Adrenal gland (tissue), 12 donors: ENCODE results near the gene CFAP57. TPM values are rescaled to one million over a fixed set of nuclear protein-coding genes. Genes with fewer than 3 reads are reported as not detected.

Experiments
- DNase-seq, 7 donors: peaks; one replicate each; pipeline ENCODE4 v3.0.0-alpha.2; 2019 to 2020
- H3K27ac ChIP-seq, 5 donors: fragments of 200-600 bp; sonication (generic) in 4 of 5; 1 replicate in 3 of 5; 2 replicates in 2 of 5; pipeline versions ENCODE4 v1.5.1 to v1.8.0; 2016 to 2020; ENCODE audit warnings: mild to moderate bottlenecking in 1 of 5
- H3K27me3 ChIP-seq: fragments of 200-600 bp; 2 replicates; pipeline ENCODE4 v1.8.0; 2021
- H3K36me3 ChIP-seq, 2 donors: fragments of 200-600 bp; replicated peaks in 1 of 2; 1 replicate in 1 of 2; 2 replicates in 1 of 2; pipeline versions ENCODE4 v1.5.1 to v1.8.0; 2018 to 2022
- H3K4me1 ChIP-seq, 2 donors: fragments of 200-600 bp; replicated peaks in 1 of 2; 1 replicate in 1 of 2; 2 replicates in 1 of 2; pipeline versions ENCODE4 v1.5.1 to v1.8.0; 2018 to 2021
- H3K4me3 ChIP-seq, 4 donors: fragments of 200-600 bp; sonication (generic) in 3 of 4; one replicate each; pipeline ENCODE4 v1.5.1; 2016 to 2018
- H3K9me3 ChIP-seq, 3 donors: fragments of 200-600 bp; sonication (generic) in 1 of 3; replicated peaks in 1 of 3; 1 replicate in 2 of 3; 2 replicates in 1 of 3; pipeline versions ENCODE4 v1.5.1 to v1.8.0; 2016 to 2021
- POLR2A ChIP-seq, 2 donors: fragments of 450-650 bp; IDR thresholded peaks; one replicate each; pipeline ENCODE4 v1.6.1; 2017; ENCODE audit warnings: antibody characterized with exemption in 2 of 2, mild to moderate bottlenecking in 2 of 2, moderate library complexity in 1 of 2
- WGBS, 4 donors: extraction: QIAGEN DNeasy Blood & Tissue Kit in 2 of 4; methylation state at CpG; one replicate each; pipeline versions ENCODE4 v1.1.5 to v1.1.7; 2013 to 2017; 5-methylcytosine and 5-hydroxymethylcytosine counted together
- intact Hi-C, 2 donors: fragments of 100-400 bp; cut with DNase I; formaldehyde crosslinking; loops; one replicate each; pipeline versions ENCODE4 v1.14.1 to v1.15.0; 2022 to 2023
- polyA plus RNA-seq, 3 donors: library from polyadenylated mRNA; stranded (reverse); fragments of 200-250 nt in 2 of 3; fragments of 350-450 nt in 1 of 3; fragmentation: Illumina TruSeq in 1 of 3; extraction: RNeasy Lipid Tissue Mini Kit (QIAGEN cat#74804) in 1 of 3; gene quantifications; one replicate each; pipeline ENCODE4 v1.2.3, GENCODE V29; 2013 to 2014
- total RNA-seq, 9 donors: library from RNA; depleted of rRNA in 4 of 9; stranded (reverse); fragments of >200 nt in 4 of 9; fragments of 120-200 nt in 1 of 9; fragmentation: NEBNext Ultra II Directional in 1 of 9; extraction: Animal tissue kit (Norgen Biotek cat#: 25700) in 1 of 9; gene quantifications; one replicate each; pipeline versions ENCODE4 v1.1.0 to v1.2.4, GENCODE V29; 2013 to 2023
- TF ChIP-seq, protein P1 (sequence below), 6 experiments: fragments of 450-650 bp in 4 of 6; fragments of 200-600 bp in 2 of 6; sonication (generic) in 1 of 6; IDR thresholded peaks; 1 replicate in 5 of 6; 2 replicates in 1 of 6; pipeline versions ENCODE4 v1.5.1 to v1.8.0; 2016 to 2021; ENCODE audit warnings: antibody characterized with exemption in 6 of 6, mild to moderate bottlenecking in 2 of 6, moderate library complexity in 1 of 6
- donor health status: healthy with polysubstance abuse.
- donor health status: Bipolar disorder and iron deficiency.
- donor health status: DM: yes; HTN: yes; CAD: no.
- donor health status: DM: no; HTN: no; CAD: no.
- donor health status: DM: no; HTN: no; CAD: no.
- donor health status: DM: yes; HTN: yes; CAD: no.

The CFAP57 gene
- total and polyA plus RNA-seq, 12 donors, result 0.06 to 2.1 (median 0.33) TPM; not detected in 3

DNA sequence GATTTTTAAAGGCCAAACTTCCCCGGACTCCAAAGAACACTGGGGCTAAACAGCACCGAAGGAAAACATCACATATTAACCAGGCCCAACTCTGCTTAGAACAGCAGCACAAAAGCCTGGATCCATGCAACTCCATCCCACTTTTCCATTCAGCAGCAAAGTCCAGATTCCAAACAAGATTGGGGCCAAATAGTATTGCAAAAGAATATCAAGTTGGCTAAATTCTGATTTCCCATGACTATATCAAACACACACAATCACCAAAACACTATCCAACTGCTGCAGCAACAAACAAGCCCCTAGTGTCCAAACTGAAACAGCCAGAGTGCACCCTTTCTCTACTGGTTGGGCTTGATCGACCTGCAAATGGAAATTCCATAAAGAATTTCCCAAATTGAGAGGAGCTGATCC lies 78.2 kb downstream of the CFAP57 start:
- no peaks in the 10 kb centered on the region for H3K27me3 ChIP-seq
- no peaks in the 10 kb centered on the region for H3K36me3 ChIP-seq
- H3K4me3 ChIP-seq, result no peak overlapping the region
- no peak overlapping the region for H3K27ac ChIP-seq
- H3K9me3 ChIP-seq, result no peaks in the 10 kb centered on the region
- TF ChIP-seq, protein P1, sequence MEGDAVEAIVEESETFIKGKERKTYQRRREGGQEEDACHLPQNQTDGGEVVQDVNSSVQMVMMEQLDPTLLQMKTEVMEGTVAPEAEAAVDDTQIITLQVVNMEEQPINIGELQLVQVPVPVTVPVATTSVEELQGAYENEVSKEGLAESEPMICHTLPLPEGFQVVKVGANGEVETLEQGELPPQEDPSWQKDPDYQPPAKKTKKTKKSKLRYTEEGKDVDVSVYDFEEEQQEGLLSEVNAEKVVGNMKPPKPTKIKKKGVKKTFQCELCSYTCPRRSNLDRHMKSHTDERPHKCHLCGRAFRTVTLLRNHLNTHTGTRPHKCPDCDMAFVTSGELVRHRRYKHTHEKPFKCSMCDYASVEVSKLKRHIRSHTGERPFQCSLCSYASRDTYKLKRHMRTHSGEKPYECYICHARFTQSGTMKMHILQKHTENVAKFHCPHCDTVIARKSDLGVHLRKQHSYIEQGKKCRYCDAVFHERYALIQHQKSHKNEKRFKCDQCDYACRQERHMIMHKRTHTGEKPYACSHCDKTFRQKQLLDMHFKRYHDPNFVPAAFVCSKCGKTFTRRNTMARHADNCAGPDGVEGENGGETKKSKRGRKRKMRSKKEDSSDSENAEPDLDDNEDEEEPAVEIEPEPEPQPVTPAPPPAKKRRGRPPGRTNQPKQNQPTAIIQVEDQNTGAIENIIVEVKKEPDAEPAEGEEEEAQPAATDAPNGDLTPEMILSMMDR (IDR thresholded peaks at IDR 0.05), result no peak
- TF ChIP-seq POLR2A (IDR thresholded peaks at IDR 0.05), result no peak
- no peaks in the 10 kb centered on the region for H3K4me1 ChIP-seq
- WGBS, 4 donors, result 84 to 96% (median 88%) methylated on average over 3 of the region's 3 CpGs
- no peak for DNase-seq
- intact Hi-C loops, result no loop called here

DNA sequence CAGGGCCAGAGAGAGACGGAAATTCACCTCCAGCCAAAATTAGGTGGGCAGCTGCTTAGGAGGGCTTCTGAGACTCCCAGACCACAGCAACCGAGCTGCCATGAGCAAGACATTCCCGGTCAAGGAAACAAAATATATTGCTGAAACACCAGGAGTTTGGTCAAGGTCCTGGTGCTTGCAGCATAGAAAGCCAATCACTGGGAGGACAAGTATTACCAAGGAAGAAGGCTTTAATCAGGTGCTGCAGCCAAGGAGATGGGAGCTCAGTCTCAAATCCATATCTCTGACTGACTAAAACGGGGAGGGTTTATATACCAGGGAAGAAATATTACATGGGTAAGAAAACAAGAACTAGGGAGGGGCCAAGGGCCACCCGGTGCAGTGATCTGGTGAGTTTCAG lies 78.9 kb downstream of the CFAP57 start:
- DNase-seq, result peak in 1 of 7 donors; percentile 10
- H3K27ac ChIP-seq, result no peak overlapping the region
- H3K4me3 ChIP-seq, result no peak overlapping the region
- H3K4me1 ChIP-seq, result no peaks in the 10 kb centered on the region
- H3K27me3 ChIP-seq, result no peaks in the 10 kb centered on the region
- TF ChIP-seq, protein P1 (IDR thresholded peaks at IDR 0.05), result no peak
- no peak for TF ChIP-seq POLR2A (IDR thresholded peaks at IDR 0.05)
- H3K9me3 ChIP-seq, result no peaks in the 10 kb centered on the region
- 82 to 86% (median 84%) methylated on average over 5 of the region's 5 CpGs for WGBS, 4 donors
- intact Hi-C loops, result no loop called here
- no peaks in the 10 kb centered on the region for H3K36me3 ChIP-seq

DNA sequence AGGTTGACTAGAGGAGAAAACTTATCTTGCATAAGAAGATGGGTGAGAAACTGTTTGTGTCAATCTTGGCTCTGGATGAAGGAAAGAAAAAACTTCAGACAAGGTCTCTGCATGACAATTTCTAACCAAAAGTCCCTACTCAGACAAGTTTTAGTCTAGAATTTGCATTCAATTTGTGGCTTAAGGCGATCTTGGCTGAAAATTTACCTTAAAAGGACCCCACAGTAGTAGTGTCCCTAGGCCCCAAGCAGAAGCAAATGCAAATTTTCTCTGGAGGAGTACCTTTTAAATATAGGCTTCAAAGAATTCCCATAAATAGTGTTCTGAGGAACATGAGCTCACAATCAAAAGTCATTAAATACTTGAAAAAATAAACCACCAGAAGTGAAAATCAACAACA lies 80.1 kb downstream of the CFAP57 start:
- Histone ChIP-seq H3K9me3 (no peaks in the 10 kb centered on the region), H3K27me3 (no peaks in the 10 kb centered on the region), H3K27ac (no peak overlapping the region), H3K36me3 (no peaks in the 10 kb centered on the region), H3K4me3 (no peak overlapping the region), H3K4me1 (no peaks in the 10 kb centered on the region)
- WGBS, 4 donors, result 84 to 100% (median 91%) methylated on average over 1 of the region's 1 CpG
- no peak for DNase-seq
- TF ChIP-seq POLR2A (IDR thresholded peaks at IDR 0.05), result no peak
- TF ChIP-seq, protein P1 (IDR thresholded peaks at IDR 0.05), result no peak
- intact Hi-C loops, result no loop called here

DNA sequence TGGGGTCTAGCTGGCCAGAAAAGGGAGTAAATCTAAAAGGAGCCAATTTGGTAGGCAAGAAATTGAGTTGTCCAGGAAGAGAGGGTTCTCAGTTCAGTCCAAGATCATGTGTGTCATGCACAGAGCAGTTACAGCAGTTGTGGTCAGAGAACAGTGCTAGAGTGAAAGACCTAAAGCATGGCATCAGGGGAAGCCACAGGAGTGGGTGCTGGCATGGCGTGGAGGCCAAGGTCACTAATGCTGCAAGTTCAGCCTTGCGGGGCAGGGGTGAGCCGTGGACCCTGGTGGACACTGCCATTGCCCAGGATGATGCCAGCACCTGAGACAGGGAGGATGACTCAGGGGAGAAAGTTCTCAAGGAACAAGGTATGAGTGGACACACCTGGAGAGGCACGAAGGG lies 81.0 kb downstream of the CFAP57 start:
- Histone ChIP-seq H3K27me3 (no peaks in the 10 kb centered on the region), H3K4me3 (no peak overlapping the region), H3K36me3 (no peaks in the 10 kb centered on the region), H3K9me3 (no peaks in the 10 kb centered on the region), H3K27ac (no peak overlapping the region), H3K4me1 (no peaks in the 10 kb centered on the region)
- WGBS, 4 donors, result 86 to 93% (median 91%) methylated on average over 4 of the region's 4 CpGs
- TF ChIP-seq, protein P1 (IDR thresholded peaks at IDR 0.05), result no peak
- no peak for TF ChIP-seq POLR2A (IDR thresholded peaks at IDR 0.05)
- DNase-seq, result peak in 1 of 7 donors; percentile 30
- intact Hi-C loops, result no loop called here
